Measurements from ENCODE around the gene CRYGD. TPM values are rescaled to one million over a fixed set of nuclear protein-coding genes. Genes with fewer than 3 reads are reported as not detected.
A peak's percentile ranks its signal among the peaks of the same experiment; 100 is the strongest.

Gene CRYGD
- total and polyA plus RNA-seq, 2 of the 13 experiments (the other 11 are each of a cell fraction or from before 2014, with no cell fraction given), result not detected

DNA sequence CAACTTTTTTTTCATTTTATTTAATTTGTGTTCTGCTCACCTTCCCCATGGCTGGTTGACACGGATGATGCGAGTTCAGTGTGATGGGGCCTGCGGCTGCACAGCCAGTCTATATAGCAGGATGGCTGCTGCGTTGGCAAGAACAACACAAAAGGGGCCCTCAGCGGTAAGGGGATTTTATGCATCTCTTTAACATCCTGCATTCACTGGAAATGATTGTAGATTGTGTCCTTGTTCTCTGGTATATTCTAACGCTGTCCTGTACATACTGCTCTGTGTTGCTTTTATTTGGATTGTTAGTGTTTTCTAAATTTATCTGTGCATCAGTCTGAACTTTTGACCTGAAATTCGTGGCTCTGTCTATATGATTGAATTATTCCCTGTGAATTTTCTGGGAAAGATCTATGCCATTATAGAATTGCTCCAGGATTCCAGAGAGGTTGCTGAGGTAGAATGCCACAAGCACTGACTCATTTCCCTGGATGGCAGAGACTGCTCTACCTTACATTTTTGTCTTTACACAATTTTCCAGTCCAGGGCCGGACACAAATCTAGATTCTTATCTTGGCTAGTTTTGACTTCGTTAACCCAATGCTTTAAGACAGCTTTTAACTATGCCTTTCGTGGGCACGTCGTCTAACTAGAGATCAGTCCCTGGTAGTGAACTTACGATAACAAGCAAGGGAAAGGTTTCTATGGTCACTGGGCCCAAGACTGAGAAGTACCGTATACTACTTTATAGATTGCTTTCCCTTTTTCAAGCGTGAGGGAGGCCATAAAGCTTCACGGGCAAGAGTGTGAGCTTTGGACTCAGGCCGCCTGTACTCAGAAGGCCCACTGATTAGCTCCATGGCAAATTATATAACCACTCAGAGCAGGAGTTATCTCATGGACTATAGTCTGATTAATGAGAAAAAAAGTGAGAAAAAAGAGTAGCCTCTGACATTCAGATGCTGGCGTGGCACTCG is 5.7 kb upstream of the CRYGD start, which contains the start of gene CRYGC (continued):
- TF ChIP-seq, protein P1, sequence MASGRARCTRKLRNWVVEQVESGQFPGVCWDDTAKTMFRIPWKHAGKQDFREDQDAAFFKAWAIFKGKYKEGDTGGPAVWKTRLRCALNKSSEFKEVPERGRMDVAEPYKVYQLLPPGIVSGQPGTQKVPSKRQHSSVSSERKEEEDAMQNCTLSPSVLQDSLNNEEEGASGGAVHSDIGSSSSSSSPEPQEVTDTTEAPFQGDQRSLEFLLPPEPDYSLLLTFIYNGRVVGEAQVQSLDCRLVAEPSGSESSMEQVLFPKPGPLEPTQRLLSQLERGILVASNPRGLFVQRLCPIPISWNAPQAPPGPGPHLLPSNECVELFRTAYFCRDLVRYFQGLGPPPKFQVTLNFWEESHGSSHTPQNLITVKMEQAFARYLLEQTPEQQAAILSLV (CRISPR knock-in tag; IDR thresholded peaks at IDR 0.05; ENCODE audit: borderline replicate concordance), result no peak
- TF ChIP-seq NFYC (CRISPR knock-in tag; IDR thresholded peaks at IDR 0.05), result no peak
- peak; percentile 64; the same call in 1 of the 2 replicates for TF ChIP-seq KDM6A (CRISPR knock-in tag; IDR thresholded peaks at IDR 0.05; ENCODE audit: low read depth)
- no peak for TF ChIP-seq PRPF4 (IDR thresholded peaks at IDR 0.05; ENCODE audit: low read depth, low read length, poor library complexity, severe bottlenecking)
- peak; percentile 83 for TF ChIP-seq ZFX (CRISPR knock-in tag; IDR thresholded peaks at IDR 0.05; ENCODE audit: low read depth)
- no peak for TF ChIP-seq SMAD1 (CRISPR knock-in tag; IDR thresholded peaks at IDR 0.05; ENCODE audit: borderline replicate concordance, low read depth)
- TF ChIP-seq, protein P2, sequence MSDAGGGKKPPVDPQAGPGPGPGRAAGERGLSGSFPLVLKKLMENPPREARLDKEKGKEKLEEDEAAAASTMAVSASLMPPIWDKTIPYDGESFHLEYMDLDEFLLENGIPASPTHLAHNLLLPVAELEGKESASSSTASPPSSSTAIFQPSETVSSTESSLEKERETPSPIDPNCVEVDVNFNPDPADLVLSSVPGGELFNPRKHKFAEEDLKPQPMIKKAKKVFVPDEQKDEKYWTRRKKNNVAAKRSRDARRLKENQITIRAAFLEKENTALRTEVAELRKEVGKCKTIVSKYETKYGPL (CRISPR knock-in tag; IDR thresholded peaks at IDR 0.05), result peak; percentile 79; the same call in 1 of the 2 replicates
- TF ChIP-seq TARDBP (CRISPR knock-in tag; IDR thresholded peaks at IDR 0.05), result peak; percentile 52; the same call in 1 of the 2 replicates
- TF ChIP-seq SOX5 (CRISPR knock-in tag; IDR thresholded peaks at IDR 0.05; ENCODE audit: borderline replicate concordance), result peak; percentile 58
- TF ChIP-seq POLR2AphosphoS5 (IDR thresholded peaks at IDR 0.05; ENCODE audit: low read depth, low read length), result no peak
- no peak for TF ChIP-seq MZF1 (CRISPR knock-in tag; IDR thresholded peaks at IDR 0.05; ENCODE audit: borderline replicate concordance)
- TF ChIP-seq ATF7 (IDR thresholded peaks at IDR 0.05), result no peak
- no peak for TF ChIP-seq ATF7 (CRISPR knock-in tag; IDR thresholded peaks at IDR 0.05)
- TF ChIP-seq FOXK2 (IDR thresholded peaks at IDR 0.05), result no peak
- TF ChIP-seq ZNF547 (CRISPR knock-in tag; IDR thresholded peaks at IDR 0.05), result no peak
- no peak for TF ChIP-seq SNAI1 (CRISPR knock-in tag; IDR thresholded peaks at IDR 0.05; ENCODE audit: borderline replicate concordance)
- no peak for TF ChIP-seq ZNF75D (CRISPR knock-in tag; IDR thresholded peaks at IDR 0.05; ENCODE audit: borderline replicate concordance)
- TF ChIP-seq RFX5 (IDR thresholded peaks at IDR 0.05; ENCODE audit: low read depth, low read length), result no peak
- TF ChIP-seq, protein P3, sequence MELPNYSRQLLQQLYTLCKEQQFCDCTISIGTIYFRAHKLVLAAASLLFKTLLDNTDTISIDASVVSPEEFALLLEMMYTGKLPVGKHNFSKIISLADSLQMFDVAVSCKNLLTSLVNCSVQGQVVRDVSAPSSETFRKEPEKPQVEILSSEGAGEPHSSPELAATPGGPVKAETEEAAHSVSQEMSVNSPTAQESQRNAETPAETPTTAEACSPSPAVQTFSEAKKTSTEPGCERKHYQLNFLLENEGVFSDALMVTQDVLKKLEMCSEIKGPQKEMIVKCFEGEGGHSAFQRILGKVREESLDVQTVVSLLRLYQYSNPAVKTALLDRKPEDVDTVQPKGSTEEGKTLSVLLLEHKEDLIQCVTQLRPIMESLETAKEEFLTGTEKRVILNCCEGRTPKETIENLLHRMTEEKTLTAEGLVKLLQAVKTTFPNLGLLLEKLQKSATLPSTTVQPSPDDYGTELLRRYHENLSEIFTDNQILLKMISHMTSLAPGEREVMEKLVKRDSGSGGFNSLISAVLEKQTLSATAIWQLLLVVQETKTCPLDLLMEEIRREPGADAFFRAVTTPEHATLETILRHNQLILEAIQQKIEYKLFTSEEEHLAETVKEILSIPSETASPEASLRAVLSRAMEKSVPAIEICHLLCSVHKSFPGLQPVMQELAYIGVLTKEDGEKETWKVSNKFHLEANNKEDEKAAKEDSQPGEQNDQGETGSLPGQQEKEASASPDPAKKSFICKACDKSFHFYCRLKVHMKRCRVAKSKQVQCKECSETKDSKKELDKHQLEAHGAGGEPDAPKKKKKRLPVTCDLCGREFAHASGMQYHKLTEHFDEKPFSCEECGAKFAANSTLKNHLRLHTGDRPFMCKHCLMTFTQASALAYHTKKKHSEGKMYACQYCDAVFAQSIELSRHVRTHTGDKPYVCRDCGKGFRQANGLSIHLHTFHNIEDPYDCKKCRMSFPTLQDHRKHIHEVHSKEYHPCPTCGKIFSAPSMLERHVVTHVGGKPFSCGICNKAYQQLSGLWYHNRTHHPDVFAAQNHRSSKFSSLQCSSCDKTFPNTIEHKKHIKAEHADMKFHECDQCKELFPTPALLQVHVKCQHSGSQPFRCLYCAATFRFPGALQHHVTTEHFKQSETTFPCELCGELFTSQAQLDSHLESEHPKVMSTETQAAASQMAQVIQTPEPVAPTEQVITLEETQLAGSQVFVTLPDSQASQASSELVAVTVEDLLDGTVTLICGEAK (IDR thresholded peaks at IDR 0.05), result no peak
- TF ChIP-seq, protein P3 (CRISPR knock-in tag; IDR thresholded peaks at IDR 0.05), result no peak

Measured in HepG2 (cell line).